Measurements from ENCODE around the gene TGFBR3. TPM values are rescaled to one million over a fixed set of nuclear protein-coding genes. Genes with fewer than 3 reads are reported as not detected.

The TGFBR3 gene
- total RNA-seq, 1 experiment from 2014 or later: 2.4 TPM

- Histone ChIP-seq H3K27ac (ENCODE audit: insufficient read length, low read depth, low read length) (no peak overlapping the region), H3K27me3 (ENCODE audit: insufficient read depth, low read length) (no peaks in the 10 kb centered on the region), H2AFZ (ENCODE audit: low read length) (no peak overlapping the region), H2BK5ac (ENCODE audit: insufficient read length, low read length) (no peak overlapping the region), H4K20me1 (ENCODE audit: control insufficient read depth, insufficient read depth, insufficient read length) (no peaks in the 10 kb centered on the region), H3T11ph (ENCODE audit: low read length) (no peak overlapping the region), H2BK12ac (ENCODE audit: insufficient read length, low read depth, low read length) (no peak overlapping the region), H4K91ac (ENCODE audit: insufficient read length, low read depth, low read length) (no peak overlapping the region), H2BK15ac (ENCODE audit: low read depth, low read length) (no peak overlapping the region), H3K4ac (ENCODE audit: low read depth, low read length) (no peak overlapping the region), H3K14ac (ENCODE audit: insufficient read depth, low read length) (no peak overlapping the region), H2BK20ac (ENCODE audit: low read depth, low read length, poor library complexity, severe bottlenecking) (no peak overlapping the region), H3K79me1 (ENCODE audit: insufficient read depth, low read depth, low read length, poor library complexity, severe bottlenecking) (no peaks in the 10 kb centered on the region), H4K5ac (ENCODE audit: insufficient read length, low read depth, low read length) (no peak overlapping the region), H3K23ac (ENCODE audit: insufficient read length, low read depth, low read length) (no peak overlapping the region), H3K79me2 (ENCODE audit: insufficient read depth, low read length) (no peaks in the 10 kb centered on the region), H3K56ac (ENCODE audit: insufficient read length, low read depth, low read length) (no peak overlapping the region), H3K18ac (ENCODE audit: insufficient read length, low read depth, low read length) (no peak overlapping the region), H3K4me1 (ENCODE audit: insufficient read depth, low read length) (no peaks in the 10 kb centered on the region), H3K4me2 (ENCODE audit: insufficient read depth, insufficient read length, low read length) (no peak overlapping the region), H3K9ac (ENCODE audit: extremely low read depth, insufficient read length, low read length) (no peak overlapping the region), H2AK5ac (ENCODE audit: insufficient read length, low read length) (no peak overlapping the region), H3K23me2 (ENCODE audit: insufficient read length, low read depth, low read length, poor library complexity, severe bottlenecking) (no peaks in the 10 kb centered on the region), H3K9me3 (ENCODE audit: control insufficient read depth, low read depth, low read length) (no peaks in the 10 kb centered on the region), H4K8ac (replicated peaks; ENCODE audit: insufficient read length, low read depth, low read length) (no peak overlapping the region), H2BK120ac (ENCODE audit: low read depth, low read length, poor library complexity, severe bottlenecking) (no peak overlapping the region)
- no peak overlapping the region for H3K27ac Mint-ChIP-seq
- H3K36me3 Mint-ChIP-seq (ENCODE audit: insufficient read depth in 1 of 3, low read depth in 3 of 3): no peaks in the 10 kb centered on the region
- H3K4me1 Mint-ChIP-seq: no peaks in the 10 kb centered on the region
- DNase-seq: no peak
- no peak for TF ChIP-seq CTCF (conservative IDR thresholded peaks at IDR 0.05)
- no peaks in the 10 kb centered on the region for H3K9me3 Mint-ChIP-seq
- H3K4me3 Mint-ChIP-seq: no peak overlapping the region
- no peaks in the 10 kb centered on the region for H3K27me3 Mint-ChIP-seq (ENCODE audit: low read depth)
- no CpG with 5 or more reads among the region's 3 CpGs for WGBS (ENCODE audit: extremely low coverage, insufficient read length, low lambda C conversion rate)
Measured at GRCh38 chr1:91862120-91862519, 23.8 kb downstream of the TGFBR3 start.
